Glutamatergic neuron (in vitro differentiated cells): ENCODE results near the gene R3HDM1. TPM values are rescaled to one million over a fixed set of nuclear protein-coding genes. Genes with fewer than 3 reads are reported as not detected.

ENCODE experiments used
- DNase-seq: peaks from one replicate; pipeline ENCODE4 v3.0.0; 2022
- H3K27ac Mint-ChIP-seq: one replicate; pipeline ENCODE4 v1.8.0; 2020; ENCODE audit warnings: mild to moderate bottlenecking, mixed read lengths, inconsistent platforms; ENCODE audit not compliant: unreplicated experiment
- H3K27me3 Mint-ChIP-seq: one replicate; pipeline ENCODE4 v1.8.0; 2020; ENCODE audit warnings: mild to moderate bottlenecking, moderate library complexity, mixed read lengths, inconsistent platforms; ENCODE audit not compliant: unreplicated experiment
- H3K36me3 Mint-ChIP-seq: one replicate; pipeline ENCODE4 v1.8.0; 2020; ENCODE audit warnings: mild to moderate bottlenecking, mixed read lengths, inconsistent platforms; ENCODE audit not compliant: unreplicated experiment
- H3K4me1 Mint-ChIP-seq: one replicate; pipeline ENCODE4 v1.8.0; 2020; ENCODE audit warnings: mild to moderate bottlenecking, low read depth, mixed read lengths, inconsistent platforms; ENCODE audit not compliant: unreplicated experiment
- H3K4me3 Mint-ChIP-seq: one replicate; pipeline ENCODE4 v1.8.0; 2020; ENCODE audit warnings: mild to moderate bottlenecking, mixed read lengths, inconsistent platforms; ENCODE audit not compliant: unreplicated experiment
- H3K9me3 Mint-ChIP-seq: one replicate; pipeline ENCODE4 v1.8.0; 2020; ENCODE audit warnings: mild to moderate bottlenecking, moderate library complexity, mixed read lengths, inconsistent platforms; ENCODE audit not compliant: unreplicated experiment
- total RNA-seq: library from RNA; stranded (reverse); fragmentation: NEBNext Ultra II Directional; extraction: Animal tissue kit (Norgen Biotek cat#: 25700); gene quantifications from one replicate; pipeline ENCODE4 v1.2.1, GENCODE V29; 2021; ENCODE audit not compliant: unreplicated experiment
- TF ChIP-seq, protein P1 (sequence below): fragments of 200-600 bp; sonication (generic); IDR thresholded peaks from one replicate; pipeline ENCODE4 v1.5.0; 2021; ENCODE audit not compliant: partially characterized antibody, unreplicated experiment

Gene R3HDM1
- total RNA-seq, 1 donor from 2014 or later = 57.7 TPM

DNA sequence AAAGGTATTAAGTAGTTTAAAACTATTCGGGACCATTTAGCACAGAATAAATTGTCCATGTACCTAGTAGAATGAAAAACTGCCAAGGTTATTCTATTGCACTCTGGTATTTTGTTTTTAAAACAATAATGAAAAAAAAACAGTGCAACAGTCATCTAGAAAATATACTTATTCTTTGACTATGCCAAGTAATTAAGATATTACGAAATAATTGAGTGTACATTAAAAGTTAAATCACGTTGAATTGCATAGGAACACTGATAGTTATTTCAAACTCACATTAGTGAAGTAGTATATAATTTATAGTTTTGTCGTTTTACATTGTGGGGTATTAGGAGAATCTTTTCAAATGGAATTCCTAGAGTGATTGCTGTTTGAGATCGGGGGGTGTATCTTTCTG lies 20.1 kb downstream of the R3HDM1 start:
- no peak for DNase-seq
- no peaks in the 10 kb centered on the region for H3K27me3 Mint-ChIP-seq
- H3K36me3 Mint-ChIP-seq = no peaks in the 10 kb centered on the region
- H3K9me3 Mint-ChIP-seq = no peaks in the 10 kb centered on the region
- no peak overlapping the region for H3K4me3 Mint-ChIP-seq
- no peaks in the 10 kb centered on the region for H3K4me1 Mint-ChIP-seq
- no peak overlapping the region for H3K27ac Mint-ChIP-seq
- TF ChIP-seq, protein P1, sequence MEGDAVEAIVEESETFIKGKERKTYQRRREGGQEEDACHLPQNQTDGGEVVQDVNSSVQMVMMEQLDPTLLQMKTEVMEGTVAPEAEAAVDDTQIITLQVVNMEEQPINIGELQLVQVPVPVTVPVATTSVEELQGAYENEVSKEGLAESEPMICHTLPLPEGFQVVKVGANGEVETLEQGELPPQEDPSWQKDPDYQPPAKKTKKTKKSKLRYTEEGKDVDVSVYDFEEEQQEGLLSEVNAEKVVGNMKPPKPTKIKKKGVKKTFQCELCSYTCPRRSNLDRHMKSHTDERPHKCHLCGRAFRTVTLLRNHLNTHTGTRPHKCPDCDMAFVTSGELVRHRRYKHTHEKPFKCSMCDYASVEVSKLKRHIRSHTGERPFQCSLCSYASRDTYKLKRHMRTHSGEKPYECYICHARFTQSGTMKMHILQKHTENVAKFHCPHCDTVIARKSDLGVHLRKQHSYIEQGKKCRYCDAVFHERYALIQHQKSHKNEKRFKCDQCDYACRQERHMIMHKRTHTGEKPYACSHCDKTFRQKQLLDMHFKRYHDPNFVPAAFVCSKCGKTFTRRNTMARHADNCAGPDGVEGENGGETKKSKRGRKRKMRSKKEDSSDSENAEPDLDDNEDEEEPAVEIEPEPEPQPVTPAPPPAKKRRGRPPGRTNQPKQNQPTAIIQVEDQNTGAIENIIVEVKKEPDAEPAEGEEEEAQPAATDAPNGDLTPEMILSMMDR = no peak

DNA sequence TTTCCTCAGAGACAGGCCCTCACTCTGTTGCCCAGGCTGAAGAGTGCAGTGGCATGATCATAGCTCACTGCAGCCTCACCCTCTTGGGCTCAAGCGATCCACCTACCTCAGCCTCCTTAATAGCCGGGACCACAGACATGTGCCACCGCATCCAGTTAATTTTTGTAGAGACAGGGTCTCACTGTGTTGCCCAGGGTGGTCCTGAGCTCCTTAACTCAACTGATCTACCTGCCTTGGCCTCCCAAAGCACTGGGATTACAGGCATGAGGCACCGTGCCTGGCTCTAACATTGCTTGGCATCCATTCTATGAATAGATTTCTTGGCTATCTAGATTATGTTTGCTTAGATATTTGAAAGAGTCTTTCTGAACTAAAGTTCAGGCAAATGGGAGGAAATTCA lies 21.6 kb downstream of the R3HDM1 start:
- H3K27ac Mint-ChIP-seq = no peak overlapping the region
- no peaks in the 10 kb centered on the region for H3K36me3 Mint-ChIP-seq
- no peaks in the 10 kb centered on the region for H3K27me3 Mint-ChIP-seq
- no peaks in the 10 kb centered on the region for H3K4me1 Mint-ChIP-seq
- TF ChIP-seq, protein P1 = no peak
- DNase-seq = no peak
- no peaks in the 10 kb centered on the region for H3K9me3 Mint-ChIP-seq
- H3K4me3 Mint-ChIP-seq = no peak overlapping the region

DNA sequence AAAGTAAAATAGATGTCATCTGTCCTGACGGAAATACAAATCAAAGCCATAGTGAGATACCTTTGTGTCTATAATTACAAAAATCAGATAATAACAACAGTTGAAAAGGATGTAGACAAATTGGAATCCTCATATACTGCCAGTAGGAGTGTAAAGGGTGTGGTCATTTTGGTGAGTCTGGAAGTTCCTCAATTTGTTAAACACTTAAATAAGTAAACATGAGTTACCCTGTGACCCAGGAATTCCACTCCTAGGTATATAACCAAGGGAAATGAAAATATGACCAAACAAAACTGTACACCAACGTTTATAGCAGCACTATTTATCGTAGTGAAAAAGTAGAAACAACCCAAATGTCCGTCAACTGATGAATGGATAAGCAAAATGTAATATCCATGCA lies 24.0 kb downstream of the R3HDM1 start:
- H3K9me3 Mint-ChIP-seq = no peaks in the 10 kb centered on the region
- H3K4me3 Mint-ChIP-seq = no peak overlapping the region
- H3K4me1 Mint-ChIP-seq = no peaks in the 10 kb centered on the region
- no peak for DNase-seq
- H3K27ac Mint-ChIP-seq = no peak overlapping the region
- no peaks in the 10 kb centered on the region for H3K36me3 Mint-ChIP-seq
- TF ChIP-seq, protein P1 = no peak
- no peaks in the 10 kb centered on the region for H3K27me3 Mint-ChIP-seq

DNA sequence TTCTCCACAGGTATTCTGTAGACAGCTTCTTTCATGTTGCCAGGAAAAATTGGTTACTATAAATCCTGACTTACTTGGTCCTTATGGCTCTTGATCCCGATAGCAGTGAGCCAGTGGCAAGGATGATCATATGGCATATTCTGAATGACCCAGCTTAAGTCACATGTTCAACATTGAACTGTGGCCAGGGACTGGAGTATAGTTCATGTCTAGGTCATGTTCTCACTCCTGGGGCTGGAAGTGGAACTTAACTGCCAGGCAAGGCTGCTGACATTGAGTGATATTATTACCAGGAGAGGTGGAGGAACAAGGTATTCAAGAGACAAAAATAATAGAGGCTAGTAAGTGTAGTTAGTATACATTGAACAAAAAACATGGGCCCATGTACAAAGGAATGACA lies 26.2 kb downstream of the R3HDM1 start:
- TF ChIP-seq, protein P1 = no peak
- Mint-ChIP-seq H3K9me3 (no peaks in the 10 kb centered on the region), H3K4me1 (no peaks in the 10 kb centered on the region), H3K4me3 (no peak overlapping the region), H3K27me3 (no peaks in the 10 kb centered on the region), H3K36me3 (no peaks in the 10 kb centered on the region), H3K27ac (no peak overlapping the region)
- no peak for DNase-seq

DNA sequence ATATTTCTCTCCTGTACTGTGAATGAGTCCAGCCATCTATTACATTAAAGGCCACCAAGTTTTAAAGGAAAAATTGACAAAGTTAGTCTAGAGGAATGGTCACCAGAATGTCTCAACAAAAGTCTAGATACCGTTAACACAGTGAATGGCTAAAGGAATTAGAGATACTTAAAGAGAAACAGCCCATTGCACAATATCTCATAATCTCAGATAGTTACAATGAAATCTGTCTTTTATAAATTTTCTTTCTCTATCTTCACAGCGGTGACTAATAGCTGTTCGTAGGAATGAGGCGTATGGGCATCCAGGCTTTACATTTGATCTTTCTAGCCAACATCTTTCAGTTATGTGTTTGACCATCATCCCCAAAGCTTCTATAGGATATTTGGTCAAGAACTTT lies 30.6 kb downstream of the R3HDM1 start:
- H3K4me3 Mint-ChIP-seq = no peak overlapping the region
- TF ChIP-seq, protein P1 = no peak
- H3K27ac Mint-ChIP-seq = no peak overlapping the region
- no peak for DNase-seq
- H3K36me3 Mint-ChIP-seq = no peaks in the 10 kb centered on the region
- H3K27me3 Mint-ChIP-seq = no peaks in the 10 kb centered on the region
- H3K4me1 Mint-ChIP-seq = no peaks in the 10 kb centered on the region
- H3K9me3 Mint-ChIP-seq = no peaks in the 10 kb centered on the region
